CD14-positive monocyte (primary cell): ENCODE measurements around the gene SLF2. TPM values are rescaled to one million over a fixed set of nuclear protein-coding genes. Genes with fewer than 3 reads are reported as not detected.

ENCODE experiments used
- DNase-seq, 3 donors: peaks; one replicate each; pipeline ENCODE4 v3.0.0-alpha.2; 2011 to 2022
- H2AFZ ChIP-seq: 2 replicates; pipeline ENCODE4 v1.6.0; 2012; ENCODE audit warnings: mild to moderate bottlenecking, low read depth, low read length, inconsistent platforms; ENCODE audit not compliant: insufficient read depth, poor library complexity, severe bottlenecking
- H3K27ac ChIP-seq, 2 donors: 1 replicate in 1 of 2; 2 replicates in 1 of 2; pipeline ENCODE4 v1.5.1; 2012 to 2013; ENCODE audit warnings: low read length in 2 of 2, control low read depth in 1 of 2, inconsistent platforms in 1 of 2, low read depth in 1 of 2, mild to moderate bottlenecking in 1 of 2
- H3K27me3 ChIP-seq, 2 donors: one replicate each; pipeline versions ENCODE4 v1.6.0 to v1.6.1; 2011 to 2013; ENCODE audit warnings: low read length in 2 of 2; ENCODE audit not compliant: control insufficient read depth in 2 of 2, insufficient read depth in 2 of 2
- H3K36me3 ChIP-seq, 2 donors: replicated peaks in 1 of 2; 1 replicate in 1 of 2; 2 replicates in 1 of 2; pipeline versions ENCODE4 v1.5.1 to v1.6.1; 2012 to 2013; ENCODE audit warnings: low read length in 2 of 2, control low read depth in 1 of 2, inconsistent platforms in 1 of 2, mild to moderate bottlenecking in 1 of 2; ENCODE audit not compliant: insufficient read depth in 2 of 2, control insufficient read depth in 1 of 2
- H3K4me1 ChIP-seq, 2 donors: 1 replicate in 1 of 2; 2 replicates in 1 of 2; pipeline versions ENCODE4 v1.5.1 to v1.6.1; 2012 to 2013; ENCODE audit warnings: low read length in 2 of 2, control low read depth in 1 of 2, inconsistent platforms in 1 of 2, mild to moderate bottlenecking in 1 of 2, moderate library complexity in 1 of 2; ENCODE audit not compliant: insufficient read depth in 2 of 2, control insufficient read depth in 1 of 2
- H3K4me2 ChIP-seq: replicated peaks from 2 replicates; pipeline ENCODE3; 2012; ENCODE audit warnings: low read length, moderate library complexity, mild to moderate bottlenecking; ENCODE audit not compliant: poor library complexity, severe bottlenecking; ENCODE audit errors: extremely low read depth
- H3K4me3 ChIP-seq, 3 experiments: fragments of 200-600 bp in 1 of 3; sonication (generic) in 1 of 3; replicated peaks in 1 of 3; 1 replicate in 2 of 3; 2 replicates in 1 of 3; pipeline ENCODE4 v1.5.1; 2011 to 2013; ENCODE audit warnings: low read length in 3 of 3, mild to moderate bottlenecking in 3 of 3, control low read depth in 2 of 3, low read depth in 2 of 3, inconsistent platforms in 1 of 3, moderate library complexity in 1 of 3
- H3K79me2 ChIP-seq: 2 replicates; pipeline ENCODE4 v1.6.0; 2012; ENCODE audit warnings: mild to moderate bottlenecking, control low read depth, inconsistent platforms, low read length, moderate library complexity; ENCODE audit not compliant: insufficient read depth
- H3K9ac ChIP-seq: 2 replicates; pipeline ENCODE4 v1.6.0; 2017; ENCODE audit warnings: low read length, mild to moderate bottlenecking; ENCODE audit not compliant: insufficient read depth, poor library complexity, severe bottlenecking
- H3K9me3 ChIP-seq, 2 donors: replicated peaks in 1 of 2; 1 replicate in 1 of 2; 2 replicates in 1 of 2; pipeline versions ENCODE4 v1.5.1 to v1.6.1; 2012 to 2013; ENCODE audit warnings: low read length in 2 of 2, control low read depth in 1 of 2; ENCODE audit not compliant: control insufficient read depth in 1 of 2, insufficient read depth in 1 of 2
- H4K20me1 ChIP-seq: 2 replicates; pipeline ENCODE4 v1.6.0; 2012; ENCODE audit warnings: mild to moderate bottlenecking, low read length, control low read depth, moderate library complexity; ENCODE audit not compliant: insufficient read depth
- H3K27ac Mint-ChIP-seq, 7 donors: one replicate each; pipeline ENCODE4 v1.8.0; 2020; ENCODE audit warnings: mild to moderate bottlenecking in 7 of 7, mixed read lengths in 7 of 7, moderate library complexity in 6 of 7, inconsistent platforms in 2 of 7
- H3K27me3 Mint-ChIP-seq, 3 donors: one replicate each; pipeline ENCODE4 v1.8.0; 2021 to 2022; ENCODE audit warnings: low read depth in 3 of 3, mild to moderate bottlenecking in 3 of 3, mixed read lengths in 3 of 3, moderate library complexity in 3 of 3, inconsistent platforms in 1 of 3
- H3K36me3 Mint-ChIP-seq, 2 donors: one replicate each; pipeline ENCODE4 v1.8.0; 2020; ENCODE audit warnings: mixed read lengths in 2 of 2, inconsistent platforms in 1 of 2, mild to moderate bottlenecking in 1 of 2
- H3K4me1 Mint-ChIP-seq: one replicate; pipeline ENCODE4 v1.8.0; 2020; ENCODE audit warnings: mild to moderate bottlenecking, mixed read lengths
- H3K4me3 Mint-ChIP-seq, 2 donors: one replicate each; pipeline ENCODE4 v1.8.0; 2020; ENCODE audit warnings: mild to moderate bottlenecking in 2 of 2, mixed read lengths in 2 of 2, moderate library complexity in 1 of 2
- H3K9me3 Mint-ChIP-seq, 7 donors: one replicate each; pipeline ENCODE4 v1.8.0; 2020 to 2022; ENCODE audit warnings: mixed read lengths in 7 of 7, mild to moderate bottlenecking in 6 of 7, moderate library complexity in 6 of 7, inconsistent platforms in 2 of 7
- CTCF ChIP-seq: fragments of 200-600 bp; IDR thresholded peaks from one replicate; pipeline ENCODE4 v1.8.0; 2022; ENCODE audit warnings: antibody characterized with exemption, mild to moderate bottlenecking
- WGBS: methylation state at CpG from one replicate; pipeline ENCODE4 v1.1.5; 2013; ENCODE audit warnings: missing lambda C conversion rate; ENCODE audit not compliant: insufficient coverage; 5-methylcytosine and 5-hydroxymethylcytosine counted together
- intact Hi-C, 2 donors: fragments of 100-400 bp; cut with micrococcal nuclease; formaldehyde crosslinking; loops; one replicate each; pipeline versions ENCODE4 v1.15.0 to v1.15.1; 2023
- polyA plus RNA-seq, 3 donors: library from polyadenylated mRNA; depleted of rRNA in 1 of 3; unstranded in 2 of 3; stranded (reverse) in 1 of 3; fragments of 300-500 nt in 2 of 3; fragments of >200 nt in 1 of 3; fragmentation: Illumina TruSeq in 2 of 3; gene quantifications; 1 replicate in 2 of 3; 2 replicates in 1 of 3; pipeline ENCODE4 v1.2.3, GENCODE V29; 2012 to 2021

SLF2 gene
- polyA plus RNA-seq, 3 donors = 5.8 to 11.3 (median 6.4) TPM

- no peak overlapping the region for H2AFZ ChIP-seq
- Mint-ChIP-seq H3K4me1 (peaks cover 25% of the 10 kb centered on the region), H3K27me3 (peaks cover 2 to 3% (median 3%) of the 10 kb centered on the region in 3 donors), H3K4me3 (no peak overlapping the region), H3K36me3 (peaks cover 25 to 31% of the 10 kb centered on the region in 2 donors), H3K27ac (no peak overlapping the region), H3K9me3 (no peaks in the 10 kb centered on the region)
- DNase-seq = no peak
- H3K9me3 ChIP-seq = no peaks in the 10 kb centered on the region
- peaks cover 25 to 38% of the 10 kb centered on the region in 2 donors for H3K4me1 ChIP-seq
- H3K27me3 ChIP-seq = no peaks in the 10 kb centered on the region
- H3K4me3 ChIP-seq = no peak overlapping the region
- H3K9ac ChIP-seq = no peak overlapping the region
- TF ChIP-seq CTCF = no peak
- peaks cover 14 to 23% of the 10 kb centered on the region in 2 donors for H3K36me3 ChIP-seq
- H3K79me2 ChIP-seq = no peaks in the 10 kb centered on the region
- no peaks in the 10 kb centered on the region for H4K20me1 ChIP-seq
- intact Hi-C loops = no loop called here
- H3K27ac ChIP-seq = no peak overlapping the region
- WGBS = 95% methylated on average over 3 of the region's 6 CpGs
- no peak overlapping the region for H3K4me2 ChIP-seq
Observed at GRCh38 chr10:100995181-100995580, 82.4 kb downstream of the SLF2 start.

- Histone ChIP-seq H2AFZ (peak overlapping the region; percentile 94), H3K9me3 (no peaks in the 10 kb centered on the region), H3K9ac (peak overlapping the region; percentile 86), H3K79me2 (peaks cover 5% of the 10 kb centered on the region), H3K4me2 (peak overlapping the region; percentile 85), H4K20me1 (no peaks in the 10 kb centered on the region), H3K4me3 (peak overlapping the region; percentile 74 to 92 (median 88)), H3K27me3 (no peaks in the 10 kb centered on the region), H3K36me3 (peaks cover 3 to 9% of the 10 kb centered on the region in 2 donors), H3K4me1 (peaks cover 35 to 52% of the 10 kb centered on the region in 2 donors), H3K27ac (peak overlapping the region in 1 of 2 donors; percentile 48)
- TF ChIP-seq CTCF = no peak
- Mint-ChIP-seq H3K4me3 (peak overlapping the region; percentile 95 to 98), H3K36me3 (peaks cover 14 to 17% of the 10 kb centered on the region in 2 donors), H3K4me1 (peaks cover 39% of the 10 kb centered on the region), H3K27me3 (peaks cover 0 to 5% (median 4%) of the 10 kb centered on the region in 3 donors), H3K9me3 (no peaks in the 10 kb centered on the region), H3K27ac (peak overlapping the region; percentile 15 to 83 (median 64))
- intact Hi-C loops = no loop called here
- no peak for DNase-seq
- WGBS = 3% methylated on average over 43 of the region's 46 CpGs
Observed at GRCh38 chr10:100996678-100997359, 84.1 kb downstream of the SLF2 start.
